ENCODE data around the gene CHST11.

GRCh38 chr12:104407438-104407837 lies 49.3 kb upstream of the CHST11 start:
- TF ChIP-seq CTCF (IDR thresholded peaks at IDR 0.05) (no peak), ZFX (IDR thresholded peaks at IDR 0.05; ENCODE audit: borderline replicate concordance) (no peak)

Measured in 22Rv1 (cell line).